SK-N-SH (cell line): ENCODE data around the gene RPS17. TPM values are rescaled to one million over a fixed set of nuclear protein-coding genes. Genes with fewer than 3 reads are reported as not detected.
A peak's percentile ranks its signal among the peaks of the same experiment; 100 is the strongest.

Experiments used
- CTCF ChIA-PET: fragments of 300-600, 350-600 bp; formaldehyde crosslinking; extraction: SDS; loops from one replicate; lab custom pipeline; 2021; lab: Yijun Ruan, JAX
- POLR2A ChIA-PET: fragments of 350-600 bp; sonication (Branson Sonifier 250); formaldehyde crosslinking; extraction: SDS; loops from one replicate; lab custom pipeline; 2020; ENCODE audit warnings: antibody characterized with exemption, inconsistent platforms; lab: Yijun Ruan, JAX
- DNase-seq: peaks from one replicate; pipeline ENCODE4 v3.0.0; 2012
- H2AFZ ChIP-seq: fragments of 200-600 bp; sonication (generic); 2 replicates; pipeline ENCODE4 v1.8.1; 2016; ENCODE audit warnings: antibody characterized with exemption, mild to moderate bottlenecking, low read depth
- H3F3A ChIP-seq: fragments of 200-600 bp; sonication (generic); replicated peaks from 2 replicates; pipeline ENCODE3; 2016; ENCODE audit warnings: antibody characterized with exemption, mild to moderate bottlenecking; ENCODE audit not compliant: insufficient read depth
- H3K27ac ChIP-seq, 2 experiments: fragments of 200-500 bp in 1 of 2; fragments of 200-600 bp in 1 of 2; sonication (Bioruptor generic) in 1 of 2; sonication (generic), shearing (Covaris generic) in 1 of 2; 2 replicates each; pipeline versions ENCODE4 v1.5.1 to v1.6.1; 2014 to 2016; ENCODE audit warnings: low read depth in 2 of 2, inconsistent platforms in 1 of 2, low read length in 1 of 2, mild to moderate bottlenecking in 1 of 2, mixed read lengths in 1 of 2
- H3K27me3 ChIP-seq: fragments of 200-600 bp; sonication (generic), shearing (Covaris generic); 2 replicates; pipeline ENCODE4 v1.6.1; 2016; ENCODE audit warnings: mixed run types; ENCODE audit not compliant: insufficient read depth
- H3K36me3 ChIP-seq, 2 experiments: fragments of 200-500 bp in 1 of 2; fragments of 200-600 bp in 1 of 2; sonication (Bioruptor generic) in 1 of 2; sonication (generic) in 1 of 2; replicated peaks in 1 of 2; 2 replicates each; pipeline versions ENCODE3 to v1.5.1; 2014 to 2016; ENCODE audit warnings: low read length in 1 of 2, mild to moderate bottlenecking in 1 of 2; ENCODE audit not compliant: insufficient read depth in 2 of 2, control insufficient read depth in 1 of 2
- H3K4me1 ChIP-seq, 2 experiments: fragments of 200-500 bp in 1 of 2; fragments of 200-600 bp in 1 of 2; sonication (Bioruptor generic) in 1 of 2; sonication (generic), shearing (Covaris generic) in 1 of 2; 2 replicates each; pipeline versions ENCODE4 v1.5.1 to v1.6.1; 2014 to 2016; ENCODE audit warnings: low read depth in 1 of 2, low read length in 1 of 2, mixed run types in 1 of 2; ENCODE audit not compliant: insufficient read depth in 2 of 2, control insufficient read depth in 1 of 2
- H3K4me2 ChIP-seq: fragments of 200-600 bp; sonication (generic), shearing (Covaris generic); 2 replicates; pipeline ENCODE4 v1.6.1; 2017; ENCODE audit warnings: mixed run types
- H3K4me3 ChIP-seq, 2 experiments: fragments of 200-500 bp in 1 of 2; fragments of 200-600 bp in 1 of 2; sonication (Bioruptor generic) in 1 of 2; sonication (generic), shearing (Covaris generic) in 1 of 2; 2 replicates each; pipeline versions ENCODE4 v1.5.1 to v1.8.1; 2014 to 2016; ENCODE audit warnings: low read depth in 2 of 2, inconsistent platforms in 1 of 2, low read length in 1 of 2, mild to moderate bottlenecking in 1 of 2, mixed read lengths in 1 of 2, moderate library complexity in 1 of 2
- H3K79me2 ChIP-seq: fragments of 200-600 bp; sonication (generic); 2 replicates; pipeline ENCODE4 v1.8.1; 2017; ENCODE audit warnings: mild to moderate bottlenecking; ENCODE audit not compliant: insufficient read depth
- H3K9ac ChIP-seq: fragments of 200-600 bp; sonication (generic); 2 replicates; pipeline ENCODE4 v1.6.1; 2017; ENCODE audit warnings: mixed run types
- H3K9me2 ChIP-seq: fragments of 200-600 bp; sonication (generic); 2 replicates; pipeline ENCODE4 v1.6.1; 2017; ENCODE audit warnings: mixed run types
- H3K9me3 ChIP-seq: fragments of 200-600 bp; sonication (generic); 2 replicates; pipeline ENCODE4 v1.6.1; 2017; ENCODE audit warnings: mixed run types, mild to moderate bottlenecking, moderate library complexity
- H4K20me1 ChIP-seq: fragments of 200-600 bp; sonication (generic); 2 replicates; pipeline ENCODE4 v1.6.1; 2017; ENCODE audit warnings: mild to moderate bottlenecking, mixed run types; ENCODE audit not compliant: insufficient read depth
- ELF1 ChIP-seq: IDR thresholded peaks from 2 replicates; pipeline ENCODE4 v1.4.0; 2012
- EP300 ChIP-seq, 2 experiments: IDR thresholded peaks; 2 replicates each; pipeline versions ENCODE4 v1.4.0 to v1.6.1; 2012; ENCODE audit warnings: borderline replicate concordance in 1 of 2, low read depth in 1 of 2, low read length in 1 of 2
- FOSL2 ChIP-seq: IDR thresholded peaks from 2 replicates; pipeline ENCODE4 v1.4.0; 2012; ENCODE audit warnings: low read depth, mild to moderate bottlenecking, moderate library complexity, borderline replicate concordance
- FOXM1 ChIP-seq: IDR thresholded peaks from 2 replicates; pipeline ENCODE4 v1.4.0; 2012; ENCODE audit warnings: low read depth, mild to moderate bottlenecking
- GABPA ChIP-seq: IDR thresholded peaks from 2 replicates; pipeline ENCODE4 v1.4.0; 2012; ENCODE audit warnings: low read depth, mild to moderate bottlenecking
- GATA2 ChIP-seq: sonication (generic); formaldehyde crosslinking; IDR thresholded peaks from 2 replicates; pipeline ENCODE4 v1.5.0; 2020; ENCODE audit warnings: mild to moderate bottlenecking, missing genetic modification reagents
- IRF3 ChIP-seq: fragments of 150-350 bp; IDR thresholded peaks from 2 replicates; pipeline ENCODE4 v1.6.1; 2016; ENCODE audit warnings: mild to moderate bottlenecking, low read depth, low read length
- MAX ChIP-seq: IDR thresholded peaks from 2 replicates; pipeline ENCODE4 v1.4.0; 2012; ENCODE audit warnings: low read depth
- MEF2A ChIP-seq: IDR thresholded peaks from 2 replicates; pipeline ENCODE4 v1.4.0; 2012; ENCODE audit warnings: low read depth, borderline replicate concordance
- MXI1 ChIP-seq: IDR thresholded peaks from 2 replicates; pipeline ENCODE4 v1.6.1; 2012; ENCODE audit warnings: mild to moderate bottlenecking, low read depth, low read length, improper control_type of control experiment
- NFIC ChIP-seq: IDR thresholded peaks from 2 replicates; pipeline ENCODE4 v1.4.0; 2012; ENCODE audit warnings: borderline replicate concordance
- NRF1 ChIP-seq: IDR thresholded peaks from 2 replicates; pipeline ENCODE4 v1.6.1; 2012; ENCODE audit warnings: low read depth, mild to moderate bottlenecking, low read length
- PBX3 ChIP-seq: IDR thresholded peaks from 2 replicates; pipeline ENCODE4; 2012
- POLR2AphosphoS5 ChIP-seq: IDR thresholded peaks from 2 replicates; pipeline ENCODE4 v1.6.1; 2012; ENCODE audit warnings: low read depth, low read length
- RCOR1 ChIP-seq: fragments of 150-350 bp; IDR thresholded peaks from 2 replicates; pipeline ENCODE4 v1.6.1; 2017; ENCODE audit warnings: antibody characterized with exemption, low read length
- RXRA ChIP-seq: IDR thresholded peaks from 2 replicates; pipeline ENCODE4 v1.4.0; 2012; ENCODE audit warnings: low read depth, mild to moderate bottlenecking, borderline replicate concordance
- SMC3 ChIP-seq: IDR thresholded peaks from 2 replicates; pipeline ENCODE4 v1.6.1; 2012; ENCODE audit warnings: low read depth, low read length, improper control_type of control experiment
- TAF1 ChIP-seq: IDR thresholded peaks from 2 replicates; pipeline ENCODE4 v1.6.1; 2012; ENCODE audit warnings: low read depth, mild to moderate bottlenecking, low read length, moderate library complexity, borderline replicate concordance
- TEAD4 ChIP-seq: IDR thresholded peaks from 2 replicates; pipeline ENCODE4 v1.4.0; 2012; ENCODE audit warnings: mild to moderate bottlenecking, borderline replicate concordance; ENCODE audit not compliant: insufficient read depth
- USF1 ChIP-seq: IDR thresholded peaks from 2 replicates; pipeline ENCODE4 v1.4.0; 2012; ENCODE audit warnings: low read depth, borderline replicate concordance
- WGBS: methylation state at CpG from one replicate; pipeline ENCODE4 v1.1.6; 2017; ENCODE audit warnings: low lambda C conversion rate; 5-methylcytosine and 5-hydroxymethylcytosine counted together
- polyA plus RNA-seq, 3 experiments: library from polyadenylated mRNA; depleted of rRNA; stranded (reverse); fragments of >200 nt; gene quantifications; 2 replicates each; pipeline ENCODE4 v1.2.3, GENCODE V29; 2012
- TF ChIP-seq, protein P1 (sequence below): fragments of 150-350 bp; IDR thresholded peaks from 2 replicates; pipeline ENCODE4 v1.6.1; 2017; ENCODE audit warnings: antibody characterized with exemption, low read length, low read depth, borderline replicate concordance

RPS17 gene
- polyA plus RNA-seq, 1 of the 3 experiments (the other 2 are of a cell fraction): 9,168 TPM

GRCh38 chr15:82543160-82543559 lies 2.9 kb upstream of the RPS17 start (continued):
- TF ChIP-seq, protein P1, sequence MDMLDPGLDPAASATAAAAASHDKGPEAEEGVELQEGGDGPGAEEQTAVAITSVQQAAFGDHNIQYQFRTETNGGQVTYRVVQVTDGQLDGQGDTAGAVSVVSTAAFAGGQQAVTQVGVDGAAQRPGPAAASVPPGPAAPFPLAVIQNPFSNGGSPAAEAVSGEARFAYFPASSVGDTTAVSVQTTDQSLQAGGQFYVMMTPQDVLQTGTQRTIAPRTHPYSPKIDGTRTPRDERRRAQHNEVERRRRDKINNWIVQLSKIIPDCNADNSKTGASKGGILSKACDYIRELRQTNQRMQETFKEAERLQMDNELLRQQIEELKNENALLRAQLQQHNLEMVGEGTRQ: no peak
- no peak for TF ChIP-seq EP300 (IDR thresholded peaks at IDR 0.05; ENCODE audit: borderline replicate concordance in 1 of 2, low read depth in 1 of 2, low read length in 1 of 2)
- TF ChIP-seq MXI1: no peak
- no peak for TF ChIP-seq ELF1
- no peak for TF ChIP-seq GABPA
- no peak for TF ChIP-seq GATA2 (CRISPR knock-in tag)

- Histone ChIP-seq H3K4me2 (peak overlapping the region; percentile 100), H3K9me2 (no peaks in the 10 kb centered on the region)
- POLR2A ChIA-PET: interaction anchor here (0.6 to 4.1 kb wide), 17 partner anchors 10 to 525 kb away, joined by 3 to 35 read pairs (median 4); partner anchors contain the start of genes AP3B2 and RAMAC
- TF ChIP-seq FOXM1: no peak
- TF ChIP-seq NRF1: no peak
- TF ChIP-seq MAX: 0 out of 2 replicates have a peak, but pooled peaks have one; percentile 16
- TF ChIP-seq, all 33 proteins: peak for 1
- Histone ChIP-seq H3K27me3 (no peaks in the 10 kb centered on the region), H4K20me1 (peaks cover 37% of the 10 kb centered on the region), H3K4me3 (peak overlapping the region; percentile 72 to 100), H3K4me1 (peaks cover 8 to 19% of the 10 kb centered on the region in 2 experiments), H3F3A (peaks cover 37% of the 10 kb centered on the region), H3K27ac (peak overlapping the region; percentile 84 to 95), H3K79me2 (peaks cover 44% of the 10 kb centered on the region), H3K9me3 (no peaks in the 10 kb centered on the region), H3K36me3 (peaks cover 29 to 35% of the 10 kb centered on the region in 2 experiments), H3K9ac (peak overlapping the region; percentile 93), H2AFZ (peak overlapping the region; percentile 81)
- CTCF ChIA-PET: interaction anchor here (0.7 to 3.0 kb wide), 17 partner anchors 10 to 470 kb away, joined by 3 to 30 read pairs (median 6); partner anchors contain the start of genes AP3B2 and C15orf40
- peak; percentile 62 for DNase-seq
- 8% methylated on average over 10 of the region's 11 CpGs for WGBS
These were observed 751 bp upstream of the RPS17 start for GRCh38 chr15:82540984-82541431.

GRCh38 chr15:82539691-82540054 lies 584 bp downstream of the RPS17 start:
- WGBS: 2% methylated on average over 17 of the region's 23 CpGs
- DNase-seq: peak; percentile 33

More at GRCh38 chr15:82539691-82540054, 584 bp downstream of the RPS17 start:
- Histone ChIP-seq H3K79me2 (peaks cover 44% of the 10 kb centered on the region), H3K9ac (peak overlapping the region; percentile 100), H3K4me2 (peak overlapping the region; percentile 100), H3K9me3 (no peaks in the 10 kb centered on the region), H3F3A (peaks cover 42% of the 10 kb centered on the region), H2AFZ (no peak overlapping the region), H3K27ac (peak overlapping the region; percentile 78 to 88), H3K36me3 (peaks cover 30 to 38% of the 10 kb centered on the region in 2 experiments), H3K4me1 (peaks cover 8 to 19% of the 10 kb centered on the region in 2 experiments), H3K4me3 (peak overlapping the region; percentile 72 to 100), H3K27me3 (no peaks in the 10 kb centered on the region), H3K9me2 (no peaks in the 10 kb centered on the region), H4K20me1 (peaks cover 45% of the 10 kb centered on the region)
- POLR2A ChIA-PET: interaction anchor here (0.9 to 4.1 kb wide), 11 partner anchors 9 to 493 kb away, joined by 3 to 35 read pairs (median 7); partner anchors contain the start of gene RAMAC
- no peak for TF ChIP-seq SMC3
- TF ChIP-seq IRF3: no peak
- no peak for TF ChIP-seq EP300 (IDR thresholded peaks at IDR 0.05; ENCODE audit: borderline replicate concordance in 1 of 2, low read depth in 1 of 2, low read length in 1 of 2)
- TF ChIP-seq RCOR1: no peak
- TF ChIP-seq TEAD4: no peak
- no peak for TF ChIP-seq NFIC
- TF ChIP-seq, protein P1: no peak
- TF ChIP-seq GATA2 (CRISPR knock-in tag): no peak
- no peak for TF ChIP-seq POLR2AphosphoS5
- TF ChIP-seq FOSL2: no peak
- no peak for TF ChIP-seq PBX3
- no peak for TF ChIP-seq ELF1
- no peak for TF ChIP-seq RXRA
- no peak for TF ChIP-seq TAF1
- no peak for TF ChIP-seq USF1
- TF ChIP-seq MEF2A: no peak
- CTCF ChIA-PET: interaction anchor here (0.6 to 3.0 kb wide), 20 partner anchors 9 to 472 kb away, joined by 3 to 30 read pairs (median 5); partner anchors contain the start of genes AP3B2, C15orf40 and RAMAC
